ES-I3 (cell line): ENCODE measurements around the gene MRI1.
A peak's percentile ranks its signal among the peaks of the same experiment; 100 is the strongest.

Source experiments
- H3K36me3 ChIP-seq: 2 replicates; pipeline ENCODE4 v1.6.1; 2013; ENCODE audit warnings: mild to moderate bottlenecking, low read length, control low read depth, moderate library complexity; ENCODE audit not compliant: insufficient read depth
- H3K4me1 ChIP-seq: 2 replicates; pipeline ENCODE4 v1.6.1; 2013; ENCODE audit warnings: mild to moderate bottlenecking, control low read depth, low read length; ENCODE audit not compliant: insufficient read depth
- H3K9ac ChIP-seq: 2 replicates; pipeline ENCODE4 v1.6.1; 2013; ENCODE audit warnings: low read depth, mild to moderate bottlenecking, low read length, moderate library complexity
- H3K9me3 ChIP-seq: 2 replicates; pipeline ENCODE4 v1.6.1; 2013; ENCODE audit warnings: mild to moderate bottlenecking, low read length, moderate library complexity; ENCODE audit not compliant: control insufficient read depth, insufficient read depth

MRI1 gene

GRCh38 chr19:13764101-13764807 lies at the start of gene MRI1:
Gene MRI1 (plus strand): TSS chr19:13764522. CDS start chr19:13764589, 67 bp downstream.
- Histone ChIP-seq H3K36me3 (no peaks in the 10 kb centered on the region; the same call in 1 of the 2 replicates), H3K4me1 (no peaks in the 10 kb centered on the region), H3K9ac (peak within 1 kb of the TSS; percentile 71), H3K9me3 (no peaks in the 10 kb centered on the region)

- Histone ChIP-seq H3K36me3 (no peaks in the 10 kb centered on the region), H3K9me3 (peaks cover 13% of the 10 kb centered on the region), H3K9ac (no peak overlapping the region), H3K4me1 (peaks cover 4% of the 10 kb centered on the region)
Observed at GRCh38 chr19:13717194-13717643, 47.1 kb upstream of the MRI1 start.

DNA sequence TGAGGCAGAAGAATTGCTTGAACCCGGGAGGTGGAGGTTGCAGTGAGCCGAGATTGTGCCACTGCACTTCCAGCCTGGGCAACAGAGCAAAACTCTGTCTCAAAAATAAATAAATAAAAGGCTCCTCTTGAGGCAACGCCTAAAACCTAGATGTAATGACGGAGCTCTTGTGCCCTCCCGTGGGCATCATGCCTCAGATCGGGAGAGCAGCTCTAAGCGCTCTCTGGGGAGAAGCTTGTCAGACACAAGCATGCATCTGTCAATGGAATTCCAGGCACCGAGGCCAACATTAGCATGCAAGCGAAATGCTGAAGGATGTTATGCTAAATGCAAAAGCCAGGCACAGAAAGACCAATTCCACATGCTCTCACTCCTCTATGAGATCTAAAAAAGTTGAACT lies 45.6 kb upstream of the MRI1 start:
- Histone ChIP-seq H3K9me3 (peaks cover 13% of the 10 kb centered on the region), H3K4me1 (peaks cover 4% of the 10 kb centered on the region), H3K9ac (no peak overlapping the region), H3K36me3 (no peaks in the 10 kb centered on the region)

DNA sequence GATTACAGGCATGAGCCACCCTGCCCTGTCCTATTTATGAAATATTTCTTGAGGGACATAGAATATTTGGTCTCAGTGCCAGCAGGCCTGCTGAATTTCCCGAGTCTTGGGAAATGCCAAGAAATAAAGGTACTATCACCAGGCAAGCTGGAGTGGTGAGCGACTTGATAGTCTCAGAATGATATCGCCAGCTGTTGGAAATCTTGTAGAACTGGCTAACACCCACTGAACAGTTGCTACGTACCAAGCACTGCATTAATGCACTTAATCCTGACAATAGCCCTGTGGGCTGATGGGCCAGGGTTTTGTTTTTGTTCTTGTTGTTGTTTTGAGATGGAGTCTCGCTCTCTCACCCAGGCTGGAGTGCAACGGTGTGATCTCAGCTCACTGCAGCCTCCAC lies 42.2 kb upstream of the MRI1 start:
- Histone ChIP-seq H3K9me3 (no peaks in the 10 kb centered on the region), H3K9ac (no peak overlapping the region), H3K36me3 (no peaks in the 10 kb centered on the region), H3K4me1 (peaks cover 4% of the 10 kb centered on the region)

GRCh38 chr19:13723206-13723605 lies 41.1 kb upstream of the MRI1 start:
- Histone ChIP-seq H3K9me3 (no peaks in the 10 kb centered on the region), H3K9ac (no peak overlapping the region), H3K4me1 (peaks cover 4% of the 10 kb centered on the region), H3K36me3 (no peaks in the 10 kb centered on the region)

DNA sequence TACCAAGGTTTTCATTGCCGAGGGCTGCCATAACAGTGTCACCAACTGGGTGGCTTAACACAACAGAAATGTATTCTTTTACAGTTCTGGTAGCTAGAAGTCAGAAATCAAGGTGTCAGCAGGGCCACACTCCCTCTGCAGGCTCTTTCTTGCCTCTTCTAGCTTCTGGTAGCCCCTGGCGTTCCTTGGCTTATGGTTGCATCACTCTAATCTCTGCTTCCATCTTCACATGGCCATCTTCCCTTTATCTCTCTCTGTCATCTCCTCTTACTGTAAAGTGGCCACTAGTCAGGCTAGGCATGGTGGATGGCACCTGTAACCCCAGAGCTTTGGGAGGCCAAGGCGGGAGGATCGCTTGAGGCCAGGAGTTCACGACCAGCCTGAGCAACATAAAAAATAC lies 38.0 kb upstream of the MRI1 start:
- Histone ChIP-seq H3K4me1 (peaks cover 8% of the 10 kb centered on the region; the same call in 1 of the 2 replicates), H3K9me3 (no peaks in the 10 kb centered on the region), H3K36me3 (no peaks in the 10 kb centered on the region), H3K9ac (no peak overlapping the region)

DNA sequence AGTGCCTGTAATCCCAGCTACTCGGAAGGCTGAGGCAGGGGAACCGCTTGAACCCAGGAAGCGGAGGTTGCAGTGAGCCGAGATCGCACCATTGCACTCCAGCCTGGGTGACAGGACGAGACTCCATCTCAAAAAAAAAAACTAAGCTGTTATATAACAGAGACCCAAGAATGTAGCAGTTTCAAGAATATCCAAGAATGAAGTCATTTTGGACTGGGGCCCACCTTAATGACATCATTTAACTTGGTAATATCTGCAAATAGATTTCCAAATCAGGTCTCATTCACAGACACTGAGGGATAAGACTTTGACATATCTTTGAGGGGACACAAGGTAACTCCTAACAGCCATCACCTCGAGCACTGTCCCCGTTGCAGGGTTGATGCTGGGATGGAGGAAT lies 36.5 kb upstream of the MRI1 start:
- Histone ChIP-seq H3K4me1 (peaks cover 8% of the 10 kb centered on the region; the same call in 1 of the 2 replicates), H3K9me3 (no peaks in the 10 kb centered on the region), H3K36me3 (no peaks in the 10 kb centered on the region), H3K9ac (no peak overlapping the region)

GRCh38 chr19:13729859-13730258 lies 34.5 kb upstream of the MRI1 start:
- peaks cover 8% of the 10 kb centered on the region; the same call in 1 of the 2 replicates for H3K4me1 ChIP-seq
- no peaks in the 10 kb centered on the region for H3K36me3 ChIP-seq
- H3K9ac ChIP-seq, result no peak overlapping the region
- H3K9me3 ChIP-seq, result no peaks in the 10 kb centered on the region

DNA sequence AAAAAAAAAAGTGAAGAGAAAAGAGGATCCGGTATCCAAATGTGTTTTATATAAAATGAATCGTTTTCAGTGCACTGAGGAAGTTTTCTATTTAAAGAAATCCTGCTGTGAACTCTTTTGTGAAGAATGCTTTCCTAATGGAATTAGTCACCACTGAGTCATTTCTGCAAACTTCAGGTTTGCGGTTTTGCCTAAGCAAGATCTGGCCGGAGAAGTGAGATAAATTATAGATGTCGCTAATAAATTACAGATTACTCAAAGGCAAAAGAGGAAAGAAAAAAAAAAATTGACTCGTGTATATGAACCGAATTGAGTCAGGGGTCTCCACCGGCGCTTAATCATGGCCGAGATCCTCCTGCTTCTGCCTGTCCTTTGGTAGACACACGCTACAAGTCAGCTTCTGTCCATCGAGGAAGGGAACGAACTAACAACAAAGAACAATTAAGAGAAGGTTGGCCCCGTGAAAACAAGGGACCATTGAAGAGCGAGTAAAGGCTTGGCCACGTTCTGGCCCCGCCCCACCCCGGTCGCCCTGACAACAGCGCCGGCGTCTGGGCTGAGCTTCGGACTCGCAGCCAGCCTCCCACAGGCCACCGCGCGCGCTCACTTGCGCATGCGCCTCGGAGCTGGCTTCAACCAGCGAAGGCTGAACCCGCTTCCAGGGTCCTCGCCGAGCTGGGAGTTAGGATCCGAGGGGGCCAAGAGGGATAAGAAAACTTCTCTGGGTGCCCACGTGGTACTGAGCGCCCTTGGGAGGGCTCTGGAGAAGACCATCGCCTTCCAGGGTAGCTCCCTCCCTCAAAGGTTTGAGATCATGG lies 33.0 kb upstream of the MRI1 start:
- H3K4me1 ChIP-seq, result peaks cover 8% of the 10 kb centered on the region; the same call in 1 of the 2 replicates

DNA sequence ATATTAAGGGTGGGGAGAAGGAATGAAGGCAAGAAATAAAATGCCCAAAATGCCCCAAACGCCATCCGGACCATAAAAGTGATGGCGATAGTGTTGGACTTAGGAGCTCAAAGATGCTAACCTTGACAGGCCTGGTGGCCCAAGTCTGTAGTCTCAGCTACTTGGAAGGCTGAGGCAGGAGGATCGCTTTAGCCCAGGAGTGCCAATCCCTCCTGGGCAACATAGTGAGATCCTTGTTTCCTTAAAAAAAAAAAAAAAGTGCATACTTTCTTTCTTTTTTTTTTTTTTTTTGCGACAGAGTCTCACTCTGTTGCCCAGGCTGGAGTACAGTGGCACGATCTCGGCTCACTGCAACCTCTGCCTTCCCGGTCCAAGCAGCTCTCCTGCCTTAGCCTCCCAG lies 32.0 kb upstream of the MRI1 start:
- no peaks in the 10 kb centered on the region for H3K36me3 ChIP-seq
- H3K9ac ChIP-seq, result peak overlapping the region; percentile 92; the same call in 1 of the 2 replicates
- peaks cover 8% of the 10 kb centered on the region; the same call in 1 of the 2 replicates for H3K4me1 ChIP-seq
- H3K9me3 ChIP-seq, result no peaks in the 10 kb centered on the region

More for the DNA sequence above, 33.0 kb upstream of the MRI1 start:
- no peaks in the 10 kb centered on the region for H3K36me3 ChIP-seq
- H3K9ac ChIP-seq, result peak overlapping the region; percentile 92
- no peaks in the 10 kb centered on the region for H3K9me3 ChIP-seq

DNA sequence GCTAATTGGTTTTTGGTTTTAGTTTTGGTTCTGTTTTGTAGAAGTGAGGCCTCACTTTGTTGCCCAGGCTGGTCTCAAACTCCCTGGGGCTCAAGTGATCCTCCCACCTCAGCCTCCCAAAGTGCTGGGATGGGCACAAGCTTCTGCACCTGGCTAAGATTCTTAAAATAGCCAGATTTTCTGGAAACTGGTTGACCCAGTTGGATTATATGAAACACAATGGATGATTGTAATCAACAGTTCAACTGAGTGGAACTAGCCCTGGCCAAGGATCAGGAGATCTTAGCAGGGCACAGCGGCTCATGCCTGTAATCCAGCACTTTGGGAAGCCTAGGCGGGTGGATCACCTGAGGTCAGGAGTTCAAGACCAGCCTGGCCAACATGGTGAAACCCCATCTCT lies 29.6 kb upstream of the MRI1 start:
- Histone ChIP-seq H3K9ac (no peak overlapping the region), H3K9me3 (no peaks in the 10 kb centered on the region), H3K36me3 (no peaks in the 10 kb centered on the region), H3K4me1 (peaks cover 4% of the 10 kb centered on the region; the same call in 1 of the 2 replicates)

GRCh38 chr19:13738073-13738472 lies 26.2 kb upstream of the MRI1 start:
- Histone ChIP-seq H3K36me3 (no peaks in the 10 kb centered on the region), H3K9ac (no peak overlapping the region), H3K4me1 (no peaks in the 10 kb centered on the region), H3K9me3 (no peaks in the 10 kb centered on the region)

DNA sequence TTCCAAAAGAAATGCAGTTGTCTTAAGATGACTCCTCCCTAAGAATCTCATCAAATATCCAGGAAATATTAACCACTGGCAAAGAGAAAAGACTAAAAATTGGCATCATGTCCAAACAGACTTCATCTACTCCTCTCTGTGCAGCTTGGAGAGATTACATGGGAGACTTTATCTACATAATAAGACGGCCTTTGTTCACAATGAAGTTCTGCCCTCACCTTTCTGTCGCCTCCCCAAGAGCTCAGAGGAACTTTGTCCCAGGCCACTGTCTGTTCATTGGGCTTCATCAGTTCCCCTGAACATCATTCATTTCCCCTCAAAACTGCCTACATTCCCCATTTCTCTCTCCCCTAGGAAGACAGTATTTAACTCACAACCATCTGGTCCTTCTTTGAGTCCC lies 22.4 kb upstream of the MRI1 start:
- Histone ChIP-seq H3K9ac (no peak overlapping the region), H3K9me3 (no peaks in the 10 kb centered on the region), H3K36me3 (no peaks in the 10 kb centered on the region), H3K4me1 (no peaks in the 10 kb centered on the region)

DNA sequence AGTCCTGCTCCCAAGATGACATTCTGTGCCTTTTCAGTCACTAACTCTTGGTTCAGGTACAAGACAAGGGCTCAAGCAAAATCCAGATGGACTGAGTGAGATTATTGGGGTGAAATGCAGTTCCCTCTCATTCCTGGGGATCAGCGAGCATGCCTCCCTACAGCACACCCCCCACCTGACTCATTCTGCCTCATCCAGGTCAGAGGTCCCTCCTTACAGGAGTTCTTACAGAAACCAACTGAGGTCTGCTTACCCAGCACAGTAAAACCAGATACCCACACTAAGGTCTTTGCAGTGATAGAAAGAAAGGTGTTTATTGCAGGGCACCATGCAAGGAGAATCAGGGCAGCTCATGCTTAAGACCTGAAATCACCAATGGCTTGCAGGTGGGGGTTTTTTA lies 21.6 kb upstream of the MRI1 start:
- Histone ChIP-seq H3K4me1 (no peaks in the 10 kb centered on the region), H3K9ac (no peak overlapping the region), H3K9me3 (no peaks in the 10 kb centered on the region), H3K36me3 (no peaks in the 10 kb centered on the region)

DNA sequence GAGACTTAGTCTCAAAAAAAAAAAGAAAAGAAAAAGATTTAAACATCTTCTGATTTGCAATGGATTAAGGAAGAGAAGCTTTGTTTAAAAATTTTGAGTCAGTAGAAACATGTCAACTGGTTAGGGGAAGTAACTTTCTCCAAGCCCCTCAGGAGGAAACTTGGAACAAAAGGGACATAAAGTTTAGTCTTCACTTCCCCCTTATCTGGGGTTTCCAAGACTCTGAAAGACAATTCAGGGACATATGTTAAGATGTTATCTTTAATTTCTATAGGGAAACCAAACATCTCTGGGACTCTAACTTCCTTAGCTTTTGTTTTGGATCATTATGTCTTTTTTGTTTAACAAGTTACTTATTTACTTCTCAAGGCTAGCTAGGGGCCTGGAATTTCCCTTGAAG lies 20.1 kb upstream of the MRI1 start:
- H3K9me3 ChIP-seq, result no peaks in the 10 kb centered on the region
- no peaks in the 10 kb centered on the region for H3K4me1 ChIP-seq
- H3K36me3 ChIP-seq, result no peaks in the 10 kb centered on the region
- no peak overlapping the region for H3K9ac ChIP-seq
